ENCODE results near the gene CAPN5. TPM values are rescaled to one million over a fixed set of nuclear protein-coding genes. Genes with fewer than 3 reads are reported as not detected.

CAPN5 gene
- total RNA-seq, 1 experiment from 2014 or later = 17.3 TPM

DNA sequence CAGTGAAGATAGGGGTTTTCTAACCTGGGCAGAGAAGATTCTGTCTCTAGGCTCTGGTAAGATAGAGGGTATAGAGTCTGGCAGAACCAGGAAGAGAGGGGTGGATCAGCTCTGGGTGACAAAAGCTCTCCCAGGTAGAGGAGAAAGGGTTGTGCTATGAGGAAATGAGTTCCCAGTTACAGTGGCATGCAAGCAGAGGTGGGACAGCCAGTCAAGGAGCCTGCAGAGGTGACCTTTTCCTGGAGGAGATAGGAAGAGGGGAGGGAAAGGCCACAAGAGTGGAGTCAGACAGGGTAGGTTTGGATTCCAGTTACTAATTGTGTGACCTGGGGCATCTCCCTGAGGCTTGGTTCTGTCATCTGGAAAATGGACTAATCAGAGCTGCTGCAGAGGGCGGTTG, 3.4 kb upstream of the CAPN5 start:
- H3K27ac ChIP-seq (ENCODE audit: low read length) = no peak overlapping the region
- DNase-seq (ENCODE audit: low read depth, low spot score) (no peak), ATAC-seq (no peak)
- no peaks in the 10 kb centered on the region for H3K9me3 ChIP-seq (ENCODE audit: control insufficient read depth, insufficient read depth, low read depth, low read length)
- in situ Hi-C loops (cut with HindIII; ENCODE audit: low pct_unique_long_range_greater_than_20kb, low sequenced_read_pairs) = loop anchor here (10.0 kb wide), 1 partner anchor 81 kb away; no protein-coding TSS in a partner anchor
- BruUV-seq (replicated peaks) = no TSS peak
- no peaks in the 10 kb centered on the region for H3K27me3 ChIP-seq (ENCODE audit: control insufficient read depth, insufficient read depth, low read length)
- H3K4me1 ChIP-seq (ENCODE audit: control insufficient read depth, insufficient read depth, low read length) = peaks cover 6% of the 10 kb centered on the region
- intact Hi-C loops (cut with micrococcal nuclease; ENCODE audit: unreplicated experiment) = no loop called here
- ChIA-PET CTCF (interaction anchor here (0.9 to 2.5 kb wide), 4 partner anchors 28 to 64 kb away, joined by 3 to 10 read pairs (median 5); no protein-coding TSS in a partner anchor), POLR2A (interaction anchor here (0.7 kb wide), 1 partner anchor 361 kb away, joined by 4 read pairs; no protein-coding TSS in a partner anchor)
- TF ChIP-seq SIN3A (IDR thresholded peaks at IDR 0.05; ENCODE audit: borderline replicate concordance, insufficient read depth, low read depth, low read length) = no peak
- no peak for TF ChIP-seq REST (IDR thresholded peaks at IDR 0.05; ENCODE audit: insufficient read depth in 1 of 2, low read depth in 2 of 2, low read length in 1 of 2)
- no peak for TF ChIP-seq TCF7L2 (IDR thresholded peaks at IDR 0.05; ENCODE audit: low read depth, low read length)
- TF ChIP-seq CTCF (IDR thresholded peaks at IDR 0.05) = no peak
- no peak for TF ChIP-seq POLR2AphosphoS5 (IDR thresholded peaks at IDR 0.05; ENCODE audit: low read depth, low read length)
- no peaks in the 10 kb centered on the region for H3K36me3 ChIP-seq (ENCODE audit: control insufficient read depth, insufficient read depth, low read length)
- no peak overlapping the region for H3K4me3 ChIP-seq (ENCODE audit: low read depth in 2 of 2, low read length in 2 of 2)

GRCh38 chr11:77063861-77064260, 2.9 kb upstream of the CAPN5 start:
- no peaks in the 10 kb centered on the region for H3K36me3 ChIP-seq (ENCODE audit: control insufficient read depth, insufficient read depth, low read length)
- in situ Hi-C loops (cut with HindIII; ENCODE audit: low pct_unique_long_range_greater_than_20kb, low sequenced_read_pairs) = loop anchor here (10.0 kb wide), 1 partner anchor 81 kb away; no protein-coding TSS in a partner anchor
- POLR2A ChIA-PET = no interaction called here
- CTCF ChIA-PET = interaction anchor here (2.5 kb wide), 1 partner anchor 27 kb away, joined by 7 read pairs; no protein-coding TSS in a partner anchor
- H3K4me3 ChIP-seq (ENCODE audit: low read depth in 2 of 2, low read length in 2 of 2) = no peak overlapping the region
- no peak for DNase-seq (ENCODE audit: low read depth, low spot score)
- ATAC-seq = no peak
- no peak overlapping the region for H3K27ac ChIP-seq (ENCODE audit: low read length)
- H3K4me1 ChIP-seq (ENCODE audit: control insufficient read depth, insufficient read depth, low read length) = peaks cover 6% of the 10 kb centered on the region
- intact Hi-C loops (cut with micrococcal nuclease; ENCODE audit: unreplicated experiment) = no loop called here
- no peaks in the 10 kb centered on the region for H3K27me3 ChIP-seq (ENCODE audit: control insufficient read depth, insufficient read depth, low read length)
- H3K9me3 ChIP-seq (ENCODE audit: control insufficient read depth, insufficient read depth, low read depth, low read length) = no peaks in the 10 kb centered on the region
- no TSS peak for BruUV-seq (replicated peaks)
- no peak for TF ChIP-seq POLR2AphosphoS5 (IDR thresholded peaks at IDR 0.05; ENCODE audit: low read depth, low read length)

- ATAC-seq (no peak), DNase-seq (ENCODE audit: low read depth, low spot score) (no peak)
- CTCF ChIA-PET = interaction anchor here (1.2 to 2.5 kb wide), 2 partner anchors 17 to 26 kb away, joined by 6 to 7 read pairs; no protein-coding TSS in a partner anchor
- intact Hi-C loops (cut with micrococcal nuclease; ENCODE audit: unreplicated experiment) (no loop called here), in situ Hi-C loops (cut with HindIII; ENCODE audit: low pct_unique_long_range_greater_than_20kb, low sequenced_read_pairs) (loop anchor here (10.0 kb wide), 1 partner anchor 80 kb away; no protein-coding TSS in a partner anchor)
- POLR2A ChIA-PET = no interaction called here
- Histone ChIP-seq H3K36me3 (ENCODE audit: control insufficient read depth, insufficient read depth, low read length) (no peaks in the 10 kb centered on the region), H3K27ac (ENCODE audit: low read length) (no peak overlapping the region), H3K4me1 (ENCODE audit: control insufficient read depth, insufficient read depth, low read length) (peaks cover 6% of the 10 kb centered on the region), H3K4me3 (ENCODE audit: low read depth in 2 of 2, low read length in 2 of 2) (no peak overlapping the region), H3K9me3 (ENCODE audit: control insufficient read depth, insufficient read depth, low read depth, low read length) (no peaks in the 10 kb centered on the region), H3K27me3 (ENCODE audit: control insufficient read depth, insufficient read depth, low read length) (no peaks in the 10 kb centered on the region)
- TF ChIP-seq POLR2AphosphoS5 (IDR thresholded peaks at IDR 0.05; ENCODE audit: low read depth, low read length) (no peak), REST (IDR thresholded peaks at IDR 0.05; ENCODE audit: insufficient read depth in 1 of 2, low read depth in 2 of 2, low read length in 1 of 2) (no peak)
- no TSS peak for BruUV-seq (replicated peaks)
These were observed 2.0 kb upstream of the CAPN5 start for GRCh38 chr11:77064648-77065217.
